B cell (primary cell): ENCODE measurements around the gene KRTAP4-7. TPM values are rescaled to one million over a fixed set of nuclear protein-coding genes. Genes with fewer than 3 reads are reported as not detected.
"Not testable (repeated sequence)": the region's sequence is repeated elsewhere in the genome, so short reads cannot be mapped to it uniquely, and the experiment has no call there.

Experiments
- ATAC-seq: fragments of 200-7000 bp; cut with Tn5 transposase; one replicate; pipeline ENCODE4 v1.10.0; 2021; ENCODE audit warnings: low read depth, mild to moderate bottlenecking, moderate number of reproducible peaks, moderate library complexity
- CTCF ChIA-PET: fragments of 350-600 bp; sonication (Branson Sonifier 250); formaldehyde crosslinking; loops from one replicate; lab custom pipeline; 2021; ENCODE audit warnings: antibody characterized with exemption, inconsistent platforms; lab: Charles Lee
- POLR2A ChIA-PET: fragments of 350-600 bp; sonication (Branson Sonifier 250); formaldehyde crosslinking; loops from one replicate; lab custom pipeline; 2021; ENCODE audit warnings: antibody characterized with exemption; lab: Charles Lee
- DNase-seq: peaks from one replicate; pipeline ENCODE4 v3.0.0; 2013
- H2AFZ ChIP-seq: 2 replicates; pipeline ENCODE4 v1.6.1; 2012; ENCODE audit warnings: mild to moderate bottlenecking, low read depth, low read length; ENCODE audit not compliant: insufficient read depth, poor library complexity, severe bottlenecking
- H3K27ac ChIP-seq, 2 donors: 1 replicate in 1 of 2; 2 replicates in 1 of 2; pipeline ENCODE4 v1.5.1; 2012 to 2013; ENCODE audit warnings: low read length in 2 of 2, mild to moderate bottlenecking in 2 of 2, moderate library complexity in 1 of 2
- H3K27me3 ChIP-seq, 4 experiments: fragments of 200-600 bp in 1 of 4; sonication (generic) in 1 of 4; replicated peaks in 1 of 4; 1 replicate in 2 of 4; 2 replicates in 2 of 4; pipeline versions ENCODE4 v1.6.1 to v1.7.0; 2013 to 2016; ENCODE audit warnings: low read length in 3 of 4, mild to moderate bottlenecking in 2 of 4, mixed read lengths in 1 of 4, moderate library complexity in 1 of 4; ENCODE audit not compliant: insufficient read depth in 4 of 4, control insufficient read depth in 3 of 4; ENCODE audit errors: control extremely low read depth in 1 of 4
- H3K36me3 ChIP-seq, 2 experiments: replicated peaks in 1 of 2; 1 replicate in 1 of 2; 2 replicates in 1 of 2; pipeline versions ENCODE4 v1.6.1 to v1.7.1; 2013; ENCODE audit warnings: low read length in 1 of 2; ENCODE audit not compliant: insufficient read depth in 2 of 2, control insufficient read depth in 1 of 2; ENCODE audit errors: control extremely low read depth in 1 of 2, extremely low read depth in 1 of 2
- H3K4me1 ChIP-seq, 2 donors: fragments of 200-600 bp in 1 of 2; sonication (generic) in 1 of 2; 1 replicate in 1 of 2; 2 replicates in 1 of 2; pipeline versions ENCODE4 v1.5.1 to v1.6.1; 2013 to 2017; ENCODE audit warnings: low read length in 2 of 2; ENCODE audit not compliant: control insufficient read depth in 2 of 2, insufficient read depth in 2 of 2
- H3K4me2 ChIP-seq: replicated peaks from 2 replicates; pipeline ENCODE3; 2012; ENCODE audit warnings: mild to moderate bottlenecking, low read depth, low read length; ENCODE audit not compliant: poor library complexity, severe bottlenecking
- H3K4me3 ChIP-seq, 5 experiments: fragments of 200-600 bp in 1 of 5; sonication (generic) in 1 of 5; 1 replicate in 3 of 5; 2 replicates in 2 of 5; pipeline versions ENCODE4 v1.5.1 to v1.7.0; 2011 to 2016; ENCODE audit warnings: low read length in 4 of 5, mild to moderate bottlenecking in 4 of 5, low read depth in 2 of 5, control low read depth in 1 of 5, moderate library complexity in 1 of 5; ENCODE audit not compliant: insufficient read depth in 1 of 5; ENCODE audit errors: control extremely low read depth in 1 of 5, extremely low read depth in 1 of 5
- H3K79me2 ChIP-seq: fragments of 200-600 bp; sonication (generic); one replicate; pipeline ENCODE4 v1.6.0; 2016; ENCODE audit warnings: low read length; ENCODE audit not compliant: control insufficient read depth, insufficient read depth
- H3K9ac ChIP-seq: fragments of 200-600 bp; sonication (generic); 2 replicates; pipeline ENCODE4 v1.6.1; 2017; ENCODE audit warnings: mild to moderate bottlenecking, low read length, moderate library complexity
- H3K9me3 ChIP-seq, 3 donors: one replicate each; pipeline versions ENCODE4 v1.6.1 to v1.7.1; 2013; ENCODE audit warnings: low read length in 2 of 3; ENCODE audit not compliant: control insufficient read depth in 2 of 3, insufficient read depth in 1 of 3; ENCODE audit errors: control extremely low read depth in 1 of 3
- H4K20me1 ChIP-seq: 2 replicates; pipeline ENCODE4 v1.6.0; 2012; ENCODE audit warnings: mild to moderate bottlenecking, low read length; ENCODE audit not compliant: insufficient read depth, control insufficient read depth, poor library complexity, severe bottlenecking
- H3K27ac Mint-ChIP-seq: one replicate; pipeline ENCODE4 v1.8.0; 2021; ENCODE audit warnings: mixed read lengths
- H3K27me3 Mint-ChIP-seq: one replicate; pipeline ENCODE4 v1.8.0; 2021; ENCODE audit warnings: mixed read lengths
- H3K4me1 Mint-ChIP-seq: one replicate; pipeline ENCODE4 v1.8.0; 2021; ENCODE audit warnings: mixed read lengths
- H3K4me3 Mint-ChIP-seq: one replicate; pipeline ENCODE4 v1.8.0; 2021; ENCODE audit warnings: mixed read lengths
- H3K9me3 Mint-ChIP-seq: one replicate; pipeline ENCODE4 v1.8.0; 2022; ENCODE audit warnings: mixed read lengths; ENCODE audit not compliant: insufficient read depth
- EZH2 ChIP-seq: IDR thresholded peaks from 2 replicates; pipeline ENCODE4 v1.6.1; 2012; ENCODE audit warnings: borderline replicate concordance, low read depth, mild to moderate bottlenecking, moderate library complexity, low read length; ENCODE audit not compliant: insufficient read depth, poor library complexity, severe bottlenecking
- WGBS: methylation state at CpG from one replicate; pipeline ENCODE4 v1.1.5; 2013; ENCODE audit warnings: missing lambda C conversion rate; ENCODE audit not compliant: insufficient coverage; 5-methylcytosine and 5-hydroxymethylcytosine counted together
- intact Hi-C: fragments of 100-400 bp; cut with micrococcal nuclease; formaldehyde crosslinking; loops from one replicate; pipeline ENCODE4 v1.10.0; 2022
- polyA plus RNA-seq: library from polyadenylated mRNA; depleted of rRNA; stranded (reverse); fragments of >200 nt; gene quantifications from 2 replicates; pipeline ENCODE4 v1.2.3, GENCODE V29; 2012
- total RNA-seq, 2 donors: library from RNA; stranded (reverse); fragments of 120-200 nt in 1 of 2; gene quantifications; 1 replicate in 1 of 2; 2 replicates in 1 of 2; pipeline versions ENCODE4 v1.2.3 to v1.2.4, GENCODE V29; 2013 to 2022
- TF ChIP-seq, protein P1 (sequence below): fragments of 200-600 bp; IDR thresholded peaks from one replicate; pipeline ENCODE4 v1.8.0; 2022; ENCODE audit warnings: antibody characterized with exemption, mild to moderate bottlenecking

The KRTAP4-7 gene
- total and polyA plus RNA-seq, 2 donors (not counting 1 experiment from before 2014, with no cell fraction given), result not detected

DNA sequence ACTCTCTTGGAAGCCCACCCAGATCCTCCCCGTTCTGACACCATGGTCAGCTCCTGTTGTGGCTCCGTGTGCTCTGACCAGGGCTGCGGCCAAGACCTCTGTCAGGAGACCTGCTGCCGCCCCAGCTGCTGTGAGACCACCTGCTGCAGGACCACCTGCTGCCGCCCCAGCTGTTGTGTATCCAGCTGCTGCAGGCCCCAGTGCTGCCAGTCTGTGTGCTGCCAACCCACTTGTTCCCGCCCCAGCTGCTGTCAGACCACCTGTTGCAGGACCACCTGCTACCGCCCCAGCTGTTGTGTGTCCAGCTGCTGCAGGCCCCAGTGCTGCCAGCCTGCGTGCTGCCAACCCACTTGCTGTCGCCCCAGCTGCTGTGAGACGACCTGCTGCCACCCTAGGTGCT is 21.4 kb downstream of the KRTAP4-7 start, which contains the start of gene KRTAP4-9:
Gene KRTAP4-9, plus strand, starts transcription at position 43 of the 400 bp plus-strand sequence. Its CDS starts 0 bp downstream, at position 43.
- ATAC-seq, H3K27ac Mint-ChIP-seq, CTCF ChIA-PET, H3K79me2 ChIP-seq, H4K20me1 ChIP-seq, DNase-seq, H3K36me3 ChIP-seq, H3K9me3 ChIP-seq, H3K4me3 Mint-ChIP-seq, H3K9me3 Mint-ChIP-seq, H3K9ac ChIP-seq, H3K4me3 ChIP-seq, POLR2A ChIA-PET, H3K4me2 ChIP-seq, H3K27me3 ChIP-seq, intact Hi-C loops, H2AFZ ChIP-seq, H3K27ac ChIP-seq: not testable (repeated sequence)
- WGBS, result 89% methylated on average over 10 of the region's 10 CpGs
- Mint-ChIP-seq H3K27me3 (peaks cover 25% of the 10 kb centered on the region), H3K4me1 (peaks cover 19% of the 10 kb centered on the region)
- peaks cover 16 to 23% of the 10 kb centered on the region in 2 donors for H3K4me1 ChIP-seq

DNA sequence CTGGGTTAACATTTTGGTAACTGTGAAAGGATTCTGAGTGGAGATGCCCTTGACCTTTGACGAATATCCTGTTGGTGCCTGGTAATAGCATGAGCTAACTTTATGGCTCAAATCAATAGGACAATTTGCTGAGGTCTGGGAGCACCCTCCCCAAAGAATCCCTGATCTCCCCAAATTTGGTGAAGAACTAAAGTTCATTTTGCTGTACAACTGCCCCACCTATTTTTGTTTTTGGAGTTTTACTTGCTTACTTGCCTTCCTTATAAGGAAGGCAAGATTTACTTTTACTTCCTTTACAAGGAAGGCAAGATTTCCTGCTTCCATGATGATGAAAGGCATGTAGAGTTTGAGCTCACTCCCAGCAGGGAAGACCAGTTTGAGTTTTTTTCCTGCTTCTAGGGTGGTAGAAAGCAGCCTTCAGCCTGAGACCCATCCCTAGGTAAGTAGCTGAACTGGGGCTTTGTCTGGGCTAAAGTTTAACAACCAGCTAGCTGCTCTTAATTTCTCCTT is 24.0 kb downstream of the KRTAP4-7 start:
- Histone ChIP-seq H3K27me3 (no peaks in the 10 kb centered on the region), H4K20me1 (no peaks in the 10 kb centered on the region), H3K27ac (peak overlapping the region; percentile 50 to 63), H2AFZ (no peak overlapping the region), H3K9ac (peak overlapping the region; percentile 59), H3K4me1 (peaks cover 14 to 19% of the 10 kb centered on the region in 2 donors), H3K9me3 (peaks cover 0 to 4% (median 0%) of the 10 kb centered on the region in 3 donors), H3K79me2 (peaks cover 7% of the 10 kb centered on the region), H3K4me3 (peak overlapping the region in 4 of 5 experiments; percentile 32 to 57 (median 52)), H3K36me3 (peaks cover 0 to 2% of the 10 kb centered on the region in 2 experiments), H3K4me2 (peak overlapping the region; percentile 38)
- ATAC-seq (no peak), DNase-seq (peak; percentile 28)
- Mint-ChIP-seq H3K4me1 (peaks cover 18% of the 10 kb centered on the region), H3K27ac (peak overlapping the region; percentile 47), H3K27me3 (peaks cover 22% of the 10 kb centered on the region), H3K4me3 (peak overlapping the region; percentile 39), H3K9me3 (no peaks in the 10 kb centered on the region)
- POLR2A ChIA-PET, result no interaction called here
- intact Hi-C loops, result no loop called here
- WGBS, result no CpG with 5 or more reads among the region's 1 CpG
- TF ChIP-seq, protein P1, sequence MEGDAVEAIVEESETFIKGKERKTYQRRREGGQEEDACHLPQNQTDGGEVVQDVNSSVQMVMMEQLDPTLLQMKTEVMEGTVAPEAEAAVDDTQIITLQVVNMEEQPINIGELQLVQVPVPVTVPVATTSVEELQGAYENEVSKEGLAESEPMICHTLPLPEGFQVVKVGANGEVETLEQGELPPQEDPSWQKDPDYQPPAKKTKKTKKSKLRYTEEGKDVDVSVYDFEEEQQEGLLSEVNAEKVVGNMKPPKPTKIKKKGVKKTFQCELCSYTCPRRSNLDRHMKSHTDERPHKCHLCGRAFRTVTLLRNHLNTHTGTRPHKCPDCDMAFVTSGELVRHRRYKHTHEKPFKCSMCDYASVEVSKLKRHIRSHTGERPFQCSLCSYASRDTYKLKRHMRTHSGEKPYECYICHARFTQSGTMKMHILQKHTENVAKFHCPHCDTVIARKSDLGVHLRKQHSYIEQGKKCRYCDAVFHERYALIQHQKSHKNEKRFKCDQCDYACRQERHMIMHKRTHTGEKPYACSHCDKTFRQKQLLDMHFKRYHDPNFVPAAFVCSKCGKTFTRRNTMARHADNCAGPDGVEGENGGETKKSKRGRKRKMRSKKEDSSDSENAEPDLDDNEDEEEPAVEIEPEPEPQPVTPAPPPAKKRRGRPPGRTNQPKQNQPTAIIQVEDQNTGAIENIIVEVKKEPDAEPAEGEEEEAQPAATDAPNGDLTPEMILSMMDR, result no peak
- TF ChIP-seq EZH2, result no peak
- CTCF ChIA-PET, result interaction anchor here (1.0 kb wide), 1 partner anchor 8 kb away, joined by 3 read pairs; no protein-coding TSS in a partner anchor

DNA sequence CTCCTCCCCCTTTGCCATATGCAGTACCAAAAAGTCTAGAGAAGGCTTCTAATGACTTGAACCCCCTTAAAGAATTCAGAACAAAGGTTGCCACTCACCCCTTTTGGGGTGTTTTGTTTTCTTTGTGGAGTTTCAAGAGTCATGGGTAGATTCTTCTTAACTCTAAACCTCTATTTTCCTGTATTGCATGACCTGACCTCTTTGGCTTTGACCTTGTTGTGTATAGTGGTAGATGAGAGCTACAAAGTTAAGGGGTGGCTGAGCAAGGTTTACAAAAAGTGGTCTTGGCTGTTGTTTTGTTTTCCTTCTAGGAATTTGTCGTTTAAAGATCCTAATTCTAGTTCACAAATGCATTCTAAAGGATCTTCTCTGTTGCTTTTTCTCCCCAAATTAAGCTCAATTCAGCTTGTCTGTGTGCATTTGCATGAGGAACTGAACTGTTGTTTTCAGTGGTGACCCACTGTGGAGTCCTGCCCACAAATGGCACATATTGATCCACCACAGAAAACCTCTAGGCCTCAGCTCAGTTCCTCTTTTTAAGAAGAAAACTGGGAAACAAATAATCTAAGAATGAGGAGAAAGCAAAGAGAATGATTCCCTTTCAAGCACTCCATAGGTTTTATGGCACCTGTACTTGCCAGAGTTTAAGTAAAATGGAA is 24.9 kb downstream of the KRTAP4-7 start:
- H3K36me3 ChIP-seq, H3K9me3 Mint-ChIP-seq, H3K79me2 ChIP-seq, intact Hi-C loops, H2AFZ ChIP-seq, H3K27me3 ChIP-seq, H4K20me1 ChIP-seq, CTCF ChIA-PET, POLR2A ChIA-PET, H3K9me3 ChIP-seq: not testable (repeated sequence)
- DNase-seq, result peak; percentile 23
- peaks cover 16% of the 10 kb centered on the region for H3K27me3 Mint-ChIP-seq
- Histone ChIP-seq H3K4me1 (peaks cover 14 to 19% of the 10 kb centered on the region in 2 donors), H3K27ac (peak overlapping the region in 1 of 2 donors; percentile 63), H3K4me3 (peak overlapping the region in 4 of 5 experiments; percentile 32 to 57 (median 52)), H3K4me2 (peak overlapping the region; percentile 38), H3K9ac (peak overlapping the region; percentile 59)
- peak; percentile 43 for ATAC-seq
- peak overlapping the region; percentile 51 for H3K27ac Mint-ChIP-seq
- no CpG with 5 or more reads among the region's 1 CpG for WGBS
- peaks cover 18% of the 10 kb centered on the region for H3K4me1 Mint-ChIP-seq
- H3K4me3 Mint-ChIP-seq, result peak overlapping the region; percentile 59
